Spleen (tissue), 11 donors: Measurements from ENCODE around the gene LMBR1. TPM values are rescaled to one million over a fixed set of nuclear protein-coding genes. Genes with fewer than 3 reads are reported as not detected.

Experiments
- DNase-seq: peaks from one replicate; pipeline ENCODE4 v3.0.0-alpha.2; 2020
- H3K27ac ChIP-seq, 8 donors: fragments of 200-600 bp; sonication (generic) in 7 of 8; 1 replicate in 4 of 8; 2 replicates in 4 of 8; pipeline versions ENCODE4 v1.5.0 to v1.8.0; 2016 to 2021; ENCODE audit warnings: inconsistent platforms in 4 of 8, mild to moderate bottlenecking in 4 of 8, moderate library complexity in 1 of 8
- H3K27me3 ChIP-seq, 7 donors: fragments of 200-600 bp; sonication (generic) in 6 of 7; replicated peaks in 1 of 7; 1 replicate in 4 of 7; 2 replicates in 3 of 7; pipeline versions ENCODE4 v1.5.0 to v1.8.0; 2016 to 2021; ENCODE audit warnings: inconsistent platforms in 3 of 7, mild to moderate bottlenecking in 1 of 7
- H3K36me3 ChIP-seq, 6 donors: fragments of 200-600 bp; sonication (generic) in 5 of 6; 1 replicate in 4 of 6; 2 replicates in 2 of 6; pipeline versions ENCODE4 v1.5.0 to v1.8.0; 2016 to 2021; ENCODE audit warnings: inconsistent platforms in 2 of 6
- H3K4me1 ChIP-seq, 6 donors: fragments of 200-600 bp; sonication (generic) in 5 of 6; 1 replicate in 3 of 6; 2 replicates in 3 of 6; pipeline versions ENCODE4 v1.5.0 to v1.8.0; 2016 to 2021; ENCODE audit warnings: inconsistent platforms in 3 of 6
- H3K4me3 ChIP-seq, 8 donors: fragments of 200-600 bp; sonication (generic) in 7 of 8; 1 replicate in 4 of 8; 2 replicates in 4 of 8; pipeline versions ENCODE4 v1.5.0 to v1.8.0; 2016 to 2021; ENCODE audit warnings: inconsistent platforms in 4 of 8, mild to moderate bottlenecking in 4 of 8, moderate library complexity in 2 of 8
- H3K9me3 ChIP-seq, 8 donors: fragments of 200-600 bp; sonication (generic) in 7 of 8; 1 replicate in 4 of 8; 2 replicates in 4 of 8; pipeline versions ENCODE4 v1.5.0 to v1.8.0; 2016 to 2021; ENCODE audit warnings: inconsistent platforms in 4 of 8
- POLR2A ChIP-seq, 3 donors: fragments of 450-650 bp; IDR thresholded peaks; one replicate each; pipeline ENCODE4 v1.5.1; 2017; ENCODE audit warnings: antibody characterized with exemption in 3 of 3, mild to moderate bottlenecking in 1 of 3
- POLR2AphosphoS5 ChIP-seq, 3 donors: sonication (generic); formaldehyde crosslinking; IDR thresholded peaks; one replicate each; pipeline ENCODE4 v1.5.1; 2017; ENCODE audit warnings: antibody characterized with exemption in 3 of 3
- WGBS, 5 donors: extraction: QIAGEN DNeasy Blood & Tissue Kit in 3 of 5; methylation state at CpG; one replicate each; pipeline versions ENCODE4 v1.1.5 to v1.1.7; 2013 to 2018; 5-methylcytosine and 5-hydroxymethylcytosine counted together
- intact Hi-C: fragments of 100-400 bp; cut with DNase I; formaldehyde crosslinking; loops from one replicate; pipeline ENCODE4 v1.15.0; 2023; ENCODE audit warnings: low total_unique reads
- polyA plus RNA-seq, 3 donors: library from polyadenylated mRNA; stranded (reverse); fragments of 200-250 nt; gene quantifications; one replicate each; pipeline ENCODE4 v1.2.1, GENCODE V29; 2013
- small RNA-seq, 4 donors: library from RNA; depleted of rRNA; stranded (forward); fragments of <200 nt; gene quantifications; one replicate each; pipeline ENCODE3, GENCODE V24; 2016
- total RNA-seq, 7 donors: library from RNA; depleted of rRNA in 3 of 7; stranded (reverse); fragments of >200 nt in 3 of 7; fragmentation: NEBNext Ultra II Directional in 4 of 7; extraction: Animal tissue kit (Norgen Biotek cat#: 25700) in 4 of 7; gene quantifications; one replicate each; pipeline versions ENCODE4 v1.1.0 to v1.2.1, GENCODE V29; 2016 to 2021
- TF ChIP-seq, protein P1 (sequence below), 11 experiments: fragments of 200-600 bp in 7 of 11; fragments of 450-650 bp in 4 of 11; sonication (generic) in 4 of 11; IDR thresholded peaks in 8 of 11; conservative IDR thresholded peaks in 3 of 11; 1 replicate in 7 of 11; 2 replicates in 4 of 11; pipeline versions ENCODE4 v1.4.0 to v1.8.0; 2016 to 2021; ENCODE audit warnings: antibody characterized with exemption in 11 of 11, inconsistent platforms in 4 of 11, mild to moderate bottlenecking in 1 of 11
- donor health status: healthy with polysubstance abuse.
- donor health status: DM: no; HTN: no; CAD: no; lungs with moderate emphysema.
- donor health status: DM: no; HTN: no; CAD: no.
- donor health status: Bipolar disorder and iron deficiency.
- donor health status: healthy.
- donor health status: DM: no; HTN: no; CAD: no.
- donor health status: DM: yes; HTN: yes; CAD: no.

The LMBR1 gene
- total and polyA plus RNA-seq, 10 donors, result 4.8 to 88.3 (median 63.7) TPM

DNA sequence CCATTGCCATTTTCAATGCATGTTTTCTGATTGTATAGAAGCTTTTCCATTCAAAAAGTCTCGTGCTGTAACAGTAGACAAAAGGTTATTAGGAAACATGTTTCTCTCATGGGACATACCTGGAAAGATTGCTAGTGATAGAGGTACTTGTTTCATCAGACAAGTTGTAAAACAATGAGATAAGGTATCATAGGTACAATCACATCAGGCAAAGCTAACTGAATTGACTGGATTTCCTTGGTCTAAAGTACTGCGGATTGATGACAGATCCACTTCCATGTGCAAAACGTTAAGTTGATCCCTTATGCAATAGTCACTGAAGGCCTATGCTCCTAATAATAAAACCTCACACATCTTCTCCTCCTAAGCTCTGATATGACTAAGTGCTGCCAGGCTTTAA, 258.9 kb downstream of the LMBR1 start:
- WGBS, 5 donors, result 76 to 89% (median 84%) methylated on average over 3 of the region's 3 CpGs
- Histone ChIP-seq H3K4me1 (peaks cover 0 to under 1% (median 0%) of the 10 kb centered on the region in 6 donors), H3K27ac (no peak overlapping the region), H3K27me3 (no peaks in the 10 kb centered on the region), H3K36me3 (no peaks in the 10 kb centered on the region), H3K4me3 (no peak overlapping the region), H3K9me3 (peaks cover 0 to 28% (median 12%) of the 10 kb centered on the region in 8 donors)
- TF ChIP-seq POLR2A (IDR thresholded peaks at IDR 0.05), result no peak
- no peak for TF ChIP-seq POLR2AphosphoS5 (IDR thresholded peaks at IDR 0.05)
- TF ChIP-seq, protein P1, sequence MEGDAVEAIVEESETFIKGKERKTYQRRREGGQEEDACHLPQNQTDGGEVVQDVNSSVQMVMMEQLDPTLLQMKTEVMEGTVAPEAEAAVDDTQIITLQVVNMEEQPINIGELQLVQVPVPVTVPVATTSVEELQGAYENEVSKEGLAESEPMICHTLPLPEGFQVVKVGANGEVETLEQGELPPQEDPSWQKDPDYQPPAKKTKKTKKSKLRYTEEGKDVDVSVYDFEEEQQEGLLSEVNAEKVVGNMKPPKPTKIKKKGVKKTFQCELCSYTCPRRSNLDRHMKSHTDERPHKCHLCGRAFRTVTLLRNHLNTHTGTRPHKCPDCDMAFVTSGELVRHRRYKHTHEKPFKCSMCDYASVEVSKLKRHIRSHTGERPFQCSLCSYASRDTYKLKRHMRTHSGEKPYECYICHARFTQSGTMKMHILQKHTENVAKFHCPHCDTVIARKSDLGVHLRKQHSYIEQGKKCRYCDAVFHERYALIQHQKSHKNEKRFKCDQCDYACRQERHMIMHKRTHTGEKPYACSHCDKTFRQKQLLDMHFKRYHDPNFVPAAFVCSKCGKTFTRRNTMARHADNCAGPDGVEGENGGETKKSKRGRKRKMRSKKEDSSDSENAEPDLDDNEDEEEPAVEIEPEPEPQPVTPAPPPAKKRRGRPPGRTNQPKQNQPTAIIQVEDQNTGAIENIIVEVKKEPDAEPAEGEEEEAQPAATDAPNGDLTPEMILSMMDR (IDR thresholded peaks at IDR 0.05 in 8 of 11, conservative IDR thresholded peaks at IDR 0.05 in 3 of 11), result no peak
- intact Hi-C loops, result no loop called here
- DNase-seq, result no peak

DNA sequence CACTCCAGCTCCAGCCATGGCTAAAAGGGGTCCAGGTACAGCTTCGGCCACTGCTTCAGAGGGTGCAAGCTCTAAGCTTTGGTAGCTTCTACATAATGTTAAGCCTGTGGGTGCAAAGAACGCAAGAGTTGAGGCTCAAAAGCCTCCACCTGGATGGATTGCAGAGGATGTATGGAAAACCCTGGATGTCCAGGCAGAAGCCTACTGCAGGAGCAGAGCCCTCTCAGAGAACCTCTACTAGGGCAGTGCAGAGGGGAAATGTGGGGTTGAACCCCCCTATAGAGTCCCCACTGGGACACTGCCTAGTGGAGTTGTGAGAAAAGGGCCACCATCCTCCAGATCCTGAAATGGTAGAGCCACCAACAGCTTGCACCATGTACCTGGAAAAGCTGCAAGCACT, 263.1 kb downstream of the LMBR1 start:
- WGBS, 5 donors, result 90 to 100% (median 92%) methylated on average over 2 of the region's 2 CpGs
- Histone ChIP-seq H3K27me3 (no peaks in the 10 kb centered on the region), H3K4me3 (no peak overlapping the region), H3K9me3 (peaks cover 0 to 37% (median 27%) of the 10 kb centered on the region in 8 donors), H3K4me1 (no peaks in the 10 kb centered on the region), H3K27ac (no peak overlapping the region), H3K36me3 (no peaks in the 10 kb centered on the region)
- TF ChIP-seq POLR2A (IDR thresholded peaks at IDR 0.05) (no peak), POLR2AphosphoS5 (IDR thresholded peaks at IDR 0.05) (no peak)
- TF ChIP-seq, protein P1 (IDR thresholded peaks at IDR 0.05 in 8 of 11, conservative IDR thresholded peaks at IDR 0.05 in 3 of 11), result no peak
- intact Hi-C loops, result no loop called here
- DNase-seq, result no peak

DNA sequence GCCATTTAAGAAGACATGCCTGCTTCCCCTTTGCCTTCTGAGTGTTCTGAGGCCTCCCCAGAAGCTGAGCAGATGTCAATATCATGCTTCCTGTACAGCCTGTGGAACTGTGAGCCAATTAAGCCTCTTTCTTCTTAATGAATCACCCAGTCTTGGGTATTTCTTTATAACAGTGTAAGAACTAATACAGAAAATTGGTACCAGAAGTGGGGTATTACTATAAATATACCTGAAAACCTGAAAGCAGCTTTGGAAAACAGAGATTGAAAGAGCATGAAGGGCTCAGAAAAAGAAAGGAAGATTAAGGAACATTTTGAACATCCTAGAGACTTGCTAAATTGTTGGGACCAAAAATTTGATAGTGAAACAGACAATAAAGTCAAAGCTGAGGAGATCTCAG, 264.4 kb downstream of the LMBR1 start:
- no peaks in the 10 kb centered on the region for H3K36me3 ChIP-seq
- H3K9me3 ChIP-seq, result peaks cover 0 to 37% (median 27%) of the 10 kb centered on the region in 8 donors
- intact Hi-C loops, result no loop called here
- TF ChIP-seq, protein P1 (IDR thresholded peaks at IDR 0.05 in 8 of 11, conservative IDR thresholded peaks at IDR 0.05 in 3 of 11), result no peak
- TF ChIP-seq POLR2AphosphoS5 (IDR thresholded peaks at IDR 0.05) (no peak), POLR2A (IDR thresholded peaks at IDR 0.05) (no peak)
- H3K27me3 ChIP-seq, result no peaks in the 10 kb centered on the region
- no peak for DNase-seq
- H3K27ac ChIP-seq, result no peak overlapping the region
- H3K4me1 ChIP-seq, result no peaks in the 10 kb centered on the region
- H3K4me3 ChIP-seq, result no peak overlapping the region

Small RNAs within 50 kb of the gene (small RNA-seq; reads per million reads assigned to genes)
- 0 reads per million in 4 donors for gene RNU4-31P

Other genes with a start within 250 kb of the LMBR1 start
- gene NOM1, start 56.5 kb upstream of the LMBR1 start, total RNA-seq, result 10 to 100 TPM; 19.9 to 31.1 (median 25.0) TPM
- gene NOM1, start 56.5 kb upstream of the LMBR1 start, polyA plus RNA-seq, result 10 to 100 TPM in 1 of 3 donors, 1 to 10 TPM in 2; 4.5 to 11.0 (median 5.7) TPM
- under 1 TPM in 1 of 7 donors, not detected in 6; 0.85 TPM for gene MNX1, start 117.5 kb upstream of the LMBR1 start, total RNA-seq
- gene MNX1, start 117.5 kb upstream of the LMBR1 start, polyA plus RNA-seq, result not detected
- gene UBE3C, start 245.7 kb upstream of the LMBR1 start, total RNA-seq, result 10 to 100 TPM; 47.2 to 81.6 (median 69.1) TPM
- gene UBE3C, start 245.7 kb upstream of the LMBR1 start, polyA plus RNA-seq, result 10 to 100 TPM in 2 of 3 donors, 1 to 10 TPM in 1; 9.7 to 17.5 (median 10.6) TPM